Hematopoietic multipotent progenitor cell treated with erythropoietin and hydrocortisone succinate and interleukin-3 and kit ligand, for 15 days (in vitro differentiated cells): ENCODE results near the gene CBX2.

Source experiments
- DNase-seq: peaks from one replicate; pipeline ENCODE4 v3.0.0-alpha.2; 2015; ENCODE audit warnings: low spot score

Gene CBX2

DNA sequence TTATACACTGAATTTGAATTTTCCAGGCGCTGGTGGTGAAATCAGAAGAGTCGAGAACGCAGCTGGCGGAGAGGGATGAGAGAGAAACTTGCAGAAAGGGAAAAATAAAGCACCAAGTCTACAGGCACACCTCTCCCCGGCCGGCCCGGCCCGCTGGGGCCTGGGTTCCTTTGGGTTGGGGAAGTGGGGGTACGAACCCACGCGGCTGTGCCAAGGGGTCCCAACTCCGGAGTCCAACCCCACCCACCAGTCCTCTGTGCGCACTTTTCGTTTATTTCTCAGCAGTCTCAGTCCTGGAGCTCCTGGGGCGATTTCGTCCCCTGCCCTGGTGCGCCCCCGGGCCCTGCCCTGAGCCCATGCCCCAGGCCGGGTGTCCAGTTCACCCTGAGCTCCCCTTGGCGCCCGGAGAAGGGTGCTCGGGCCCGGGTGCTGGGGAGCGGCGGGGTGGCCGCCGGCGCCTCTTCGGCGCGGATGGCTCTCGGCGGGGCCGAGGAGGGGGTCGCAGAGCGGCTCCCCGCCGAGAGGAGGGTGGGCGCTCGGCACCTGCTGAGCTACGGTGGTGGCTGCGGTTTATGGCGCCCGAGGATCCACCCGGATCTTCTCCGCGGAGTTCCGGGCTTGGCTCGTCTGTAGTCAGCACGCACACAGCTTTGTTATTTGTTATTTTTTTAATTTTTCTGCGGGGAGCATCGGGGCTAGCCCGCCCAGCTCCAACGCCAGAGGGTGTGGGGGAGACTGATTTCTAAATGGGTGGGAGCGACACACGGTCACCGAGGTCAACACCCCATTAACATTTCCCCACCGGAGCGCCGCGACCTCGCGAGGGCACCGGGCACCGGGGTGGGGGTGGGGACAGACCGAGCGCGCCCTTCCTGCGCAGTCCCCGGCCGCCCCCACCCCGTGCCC is 34.7 kb downstream of the CBX2 start:
- DNase-seq, result no peak

DNA sequence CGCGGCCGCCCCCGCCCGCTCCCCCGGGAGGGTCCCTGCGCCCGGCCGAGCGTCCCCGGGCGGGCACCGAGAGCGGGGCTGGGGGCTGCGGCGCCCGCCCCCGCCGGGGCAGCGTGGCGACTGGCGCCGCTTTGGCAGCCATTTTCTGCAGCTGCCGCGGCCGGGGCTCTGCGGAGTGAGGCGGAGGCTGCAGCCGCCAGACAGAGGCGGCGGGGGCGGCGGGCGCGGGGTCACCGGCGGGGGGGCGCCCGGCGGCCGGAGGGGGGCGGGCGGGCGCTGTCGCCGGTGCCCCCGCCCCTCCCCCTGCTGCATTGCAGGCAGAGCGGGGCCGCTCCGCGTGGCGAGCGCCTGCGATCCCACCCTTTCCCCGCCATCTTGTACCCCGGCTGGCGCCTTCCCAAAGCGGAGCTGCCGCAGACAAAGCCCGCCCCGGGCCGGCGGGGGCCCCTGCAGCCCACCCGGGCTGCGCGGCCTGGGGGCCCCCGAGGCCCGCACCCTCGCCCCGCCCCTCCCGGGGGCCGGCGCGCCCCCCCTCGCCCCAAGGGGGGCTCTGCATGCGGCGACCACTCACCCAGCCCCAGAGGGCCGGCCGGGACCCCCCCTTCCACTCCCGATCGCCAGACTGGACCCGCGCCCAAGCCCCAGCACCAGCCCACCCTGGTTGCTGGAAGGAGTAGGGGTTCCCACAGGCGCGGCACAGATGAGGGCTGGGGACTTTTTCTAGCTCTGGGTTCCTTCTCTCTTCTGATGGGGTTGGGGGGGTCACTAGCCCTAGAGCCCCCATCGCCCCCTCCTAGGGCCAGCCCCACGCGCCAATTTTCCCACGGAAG is 35.6 kb downstream of the CBX2 start:
- DNase-seq, result no peak

DNA sequence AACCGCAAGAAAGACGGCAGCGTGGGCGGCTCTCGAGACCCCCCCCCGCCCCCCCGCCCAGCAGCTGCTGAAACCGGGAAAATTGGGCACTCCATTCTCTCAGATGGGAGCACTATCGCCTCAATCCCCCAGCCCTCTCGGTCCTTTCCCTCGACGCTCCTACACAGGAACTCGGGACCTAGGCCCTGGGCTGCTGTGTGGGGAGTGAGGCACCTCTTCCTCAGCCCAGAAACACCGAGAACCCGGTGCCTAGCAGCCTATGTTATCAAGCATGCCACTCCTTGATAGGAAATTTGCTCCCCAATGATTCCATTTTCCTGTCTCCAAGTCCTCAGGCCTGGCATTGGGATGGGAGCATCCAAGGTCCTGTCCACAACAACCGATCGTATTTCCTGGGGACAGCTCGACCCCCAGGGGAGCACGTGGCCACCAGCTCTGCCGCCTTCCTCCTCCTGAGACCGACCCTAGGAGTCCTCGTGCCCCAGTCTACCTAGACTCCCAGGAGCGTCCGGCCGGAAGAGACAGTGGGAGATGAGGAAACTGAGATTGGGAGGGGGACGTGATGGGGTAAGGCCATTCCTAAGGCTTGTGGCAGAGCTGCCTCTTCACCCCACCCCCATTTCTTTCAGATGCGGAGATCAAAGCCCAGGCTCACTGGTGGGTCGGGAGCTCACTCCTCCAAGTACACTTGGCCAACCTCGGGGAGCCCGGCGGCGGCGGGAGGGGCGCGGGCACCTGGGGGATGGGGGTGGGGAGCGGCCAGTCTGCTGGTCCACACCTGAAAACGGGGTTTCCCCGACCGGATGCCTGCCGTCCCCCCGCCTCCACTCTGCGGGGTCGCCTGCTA is 36.4 kb downstream of the CBX2 start:
- DNase-seq, result no peak

DNA sequence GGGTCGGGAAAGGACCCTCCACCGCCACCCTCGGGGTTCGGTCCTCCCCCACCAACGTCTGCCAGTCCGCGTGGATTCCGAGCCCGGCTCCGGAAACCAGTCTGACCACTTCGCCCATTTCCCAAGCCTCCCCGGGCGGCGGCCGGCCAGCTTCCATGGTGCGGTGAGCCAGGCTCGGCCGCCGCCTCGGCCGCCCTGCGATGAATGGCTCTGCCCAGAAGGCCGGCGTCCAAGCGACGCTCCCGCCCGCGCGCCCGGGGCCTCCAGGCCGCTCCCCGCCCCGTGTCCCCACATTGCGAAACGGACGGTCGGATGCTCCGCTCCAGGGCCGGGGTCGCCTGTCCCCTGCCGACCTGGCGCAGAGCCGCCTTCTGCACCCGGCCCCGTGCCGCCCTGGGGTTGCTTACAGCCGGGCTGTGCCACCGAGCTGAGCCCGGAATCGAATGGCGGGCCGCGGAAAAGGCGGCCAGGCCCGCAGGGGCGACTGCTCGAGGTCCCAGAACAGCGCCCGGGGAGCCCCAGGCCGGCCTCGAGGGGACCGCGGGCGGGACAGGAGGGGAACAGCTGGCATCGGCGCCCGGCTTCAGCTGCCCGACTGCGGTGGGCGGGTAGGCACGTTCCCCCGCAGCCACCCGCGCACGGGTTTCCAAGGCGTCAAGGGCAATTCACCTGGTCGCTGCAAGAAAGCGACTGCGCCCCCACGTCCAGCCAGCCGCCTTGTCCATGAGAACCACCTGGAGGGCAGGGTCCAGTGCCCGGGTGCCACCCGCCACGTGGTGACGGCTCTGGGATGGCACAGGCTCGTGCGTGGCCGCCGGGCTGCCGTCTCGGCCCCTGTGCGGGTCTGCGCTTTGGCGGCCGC is 37.3 kb downstream of the CBX2 start:
- no peak for DNase-seq

DNA sequence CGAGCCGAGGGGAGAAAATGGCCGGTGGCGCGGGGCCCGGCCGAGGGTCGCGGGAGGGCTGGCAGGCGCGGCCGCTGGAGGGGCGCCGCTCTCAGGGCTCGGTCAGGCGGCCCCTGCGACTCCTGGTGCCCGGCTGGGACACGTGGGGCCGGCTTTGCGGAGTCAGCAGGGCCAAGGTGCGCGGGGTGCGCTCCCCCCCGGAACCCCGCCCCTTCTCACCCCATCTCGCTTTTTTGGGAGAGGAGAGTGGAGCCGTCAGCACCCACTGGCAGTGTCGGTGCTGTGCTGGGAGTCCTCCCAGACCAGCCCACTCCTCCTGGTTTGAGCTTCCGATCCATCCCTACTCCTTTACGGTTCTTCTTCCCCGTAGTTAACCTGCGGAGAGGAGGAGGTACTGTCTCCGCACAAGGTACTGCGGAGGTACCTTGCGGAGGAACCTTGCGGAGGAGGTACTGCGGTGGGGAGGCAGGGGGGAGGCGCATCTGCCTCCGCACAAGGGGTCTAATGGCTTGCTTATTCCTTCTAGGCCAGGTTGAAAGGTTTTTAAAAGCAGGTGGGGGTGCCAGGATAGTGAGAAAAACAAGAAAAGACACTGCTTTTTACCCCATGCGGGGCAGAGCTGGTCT is 38.0 kb downstream of the CBX2 start:
- no peak for DNase-seq

DNA sequence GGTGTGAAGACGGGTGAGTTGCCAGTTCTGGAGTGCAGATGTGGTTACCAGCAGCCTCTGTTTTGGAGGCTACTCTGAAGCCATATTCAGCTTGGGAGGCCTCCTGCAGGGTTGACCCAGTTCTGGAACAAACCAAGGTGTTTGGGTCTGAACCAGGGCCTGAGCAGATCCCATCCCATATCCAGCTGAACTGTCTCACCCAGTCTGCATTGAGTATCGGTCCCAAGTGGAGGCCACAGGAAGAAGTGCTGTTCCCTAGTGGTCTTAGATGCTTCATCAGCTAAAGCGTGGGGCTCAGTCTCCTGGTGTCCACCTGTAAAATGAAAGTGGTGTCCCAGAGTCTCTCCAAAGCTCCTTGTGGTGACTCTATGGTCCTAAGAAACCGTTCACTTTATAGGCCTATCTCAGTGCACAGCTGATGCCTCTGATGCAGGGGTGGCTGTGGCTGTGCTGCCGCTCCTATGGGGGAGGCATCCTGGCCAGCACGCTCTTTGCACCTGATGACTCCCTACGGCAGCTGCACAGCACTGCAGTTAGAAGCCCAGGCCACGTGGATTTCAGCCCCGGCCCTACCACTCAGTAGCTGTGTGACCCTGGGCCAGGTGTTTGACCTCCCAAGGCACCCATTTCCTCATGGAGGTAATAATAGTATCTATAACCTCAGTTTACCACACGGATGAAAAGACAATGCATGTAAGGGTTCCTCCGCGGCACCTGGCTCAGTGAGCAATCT is 40.2 kb downstream of the CBX2 start:
- no peak for DNase-seq

DNA sequence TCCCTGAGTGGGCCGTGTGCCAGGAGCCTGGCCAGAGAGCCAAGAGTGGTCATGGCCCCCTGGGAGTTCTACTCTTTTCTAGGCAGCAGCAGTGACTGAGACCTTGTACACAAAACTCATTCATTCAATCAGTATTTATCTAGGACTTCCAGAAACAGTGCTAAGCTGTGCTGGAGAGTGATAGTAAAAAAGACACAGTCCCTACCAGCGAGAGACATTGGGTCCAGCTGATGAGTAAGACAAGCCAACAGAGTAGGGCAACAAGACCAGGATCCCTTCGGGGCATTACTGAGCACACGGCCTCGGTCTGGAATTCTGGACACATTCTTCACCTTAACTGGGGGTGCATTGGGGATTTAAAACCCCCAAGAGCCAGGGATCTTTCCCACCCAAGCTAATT is 41.1 kb downstream of the CBX2 start:
- DNase-seq, result no peak

DNA sequence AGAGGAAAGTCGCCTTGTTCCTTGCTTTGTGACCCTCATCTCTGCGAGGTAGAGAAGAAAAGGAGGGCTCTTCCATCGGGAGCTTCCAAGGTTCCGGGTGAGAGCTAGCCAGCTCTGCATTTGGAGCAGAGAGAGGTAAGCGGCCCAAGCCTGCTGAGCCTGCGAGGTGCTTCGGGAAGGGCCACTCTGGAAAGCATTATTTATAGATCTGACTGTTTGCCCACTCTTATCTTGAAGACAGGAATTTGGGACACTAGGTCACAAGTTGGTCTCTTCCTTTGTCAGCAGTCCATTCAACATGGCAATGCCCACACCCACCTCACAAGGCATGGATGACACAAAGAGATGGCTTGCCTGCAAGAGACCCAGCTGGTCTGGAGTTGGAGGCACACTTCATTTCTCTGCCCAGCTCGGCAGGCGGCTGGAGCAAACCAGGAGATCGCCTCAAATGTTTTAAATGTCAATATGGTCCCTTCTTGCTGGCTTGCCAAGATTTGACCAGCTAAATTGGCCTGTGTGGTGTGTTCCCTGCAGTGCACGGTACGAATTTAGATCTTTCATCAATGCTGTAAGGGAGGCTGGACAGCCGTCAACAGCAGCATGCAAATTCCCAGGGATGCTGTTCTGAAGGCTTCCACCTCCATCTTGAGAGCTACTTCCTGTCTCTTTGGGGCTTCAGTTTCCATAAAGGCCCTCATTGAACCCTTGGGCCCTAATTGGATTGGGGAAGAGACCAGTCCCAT is 41.8 kb downstream of the CBX2 start:
- DNase-seq, result no peak

DNA sequence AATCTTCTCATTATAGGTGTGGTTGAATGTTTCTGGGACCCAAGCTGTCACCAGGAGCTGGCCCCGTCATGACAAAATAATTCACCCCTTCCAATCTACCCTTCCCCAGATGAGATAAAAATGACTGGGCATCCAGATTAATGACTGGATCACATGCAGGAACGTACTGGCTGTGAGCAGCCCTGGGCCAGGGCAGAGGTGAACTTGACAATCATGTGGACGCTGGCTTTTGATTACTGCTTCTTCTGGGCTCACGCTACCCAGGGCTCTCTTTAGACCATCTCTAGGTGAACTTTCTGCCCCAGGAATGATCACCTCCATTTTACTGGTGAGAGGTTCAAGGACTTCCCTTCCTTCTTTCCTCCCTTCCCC is 43.0 kb downstream of the CBX2 start:
- no peak for DNase-seq

DNA sequence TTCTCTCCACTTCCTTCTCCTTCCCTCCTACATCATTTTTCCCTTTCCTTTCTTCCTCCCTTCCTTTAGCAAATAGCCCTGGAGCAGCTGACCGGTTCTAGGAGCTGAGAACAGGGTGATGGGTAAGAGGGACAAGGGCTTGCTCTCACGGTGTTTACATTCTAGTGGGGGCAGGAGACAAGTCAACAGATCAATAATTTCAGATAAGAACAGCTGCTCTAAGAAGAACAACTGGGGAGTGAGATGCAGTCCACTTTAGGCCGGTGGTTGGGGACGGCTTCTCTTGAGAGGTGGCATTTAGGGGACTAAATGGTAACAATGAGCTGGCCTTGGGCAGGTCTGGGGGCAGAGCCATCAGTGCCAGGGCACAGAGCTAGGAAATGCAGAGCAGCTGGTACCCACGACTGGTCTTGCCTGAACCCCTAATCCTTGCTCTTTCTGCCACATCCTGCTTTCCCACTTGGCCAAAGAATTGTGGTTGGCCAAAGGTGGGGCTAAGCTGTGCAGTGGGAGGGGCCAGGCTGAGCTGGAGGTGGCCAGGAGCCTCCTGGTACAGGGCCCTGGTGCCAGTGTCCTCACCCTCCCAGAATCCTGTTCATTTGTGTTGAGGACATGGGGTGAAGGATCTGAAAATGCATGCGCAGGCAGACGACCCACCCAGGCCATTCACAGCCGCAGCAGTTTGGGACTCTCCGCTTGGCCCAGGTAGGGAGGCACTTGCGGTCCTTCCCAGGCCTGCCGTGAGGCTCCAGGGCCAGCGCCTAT is 43.6 kb downstream of the CBX2 start:
- DNase-seq, result no peak

DNA sequence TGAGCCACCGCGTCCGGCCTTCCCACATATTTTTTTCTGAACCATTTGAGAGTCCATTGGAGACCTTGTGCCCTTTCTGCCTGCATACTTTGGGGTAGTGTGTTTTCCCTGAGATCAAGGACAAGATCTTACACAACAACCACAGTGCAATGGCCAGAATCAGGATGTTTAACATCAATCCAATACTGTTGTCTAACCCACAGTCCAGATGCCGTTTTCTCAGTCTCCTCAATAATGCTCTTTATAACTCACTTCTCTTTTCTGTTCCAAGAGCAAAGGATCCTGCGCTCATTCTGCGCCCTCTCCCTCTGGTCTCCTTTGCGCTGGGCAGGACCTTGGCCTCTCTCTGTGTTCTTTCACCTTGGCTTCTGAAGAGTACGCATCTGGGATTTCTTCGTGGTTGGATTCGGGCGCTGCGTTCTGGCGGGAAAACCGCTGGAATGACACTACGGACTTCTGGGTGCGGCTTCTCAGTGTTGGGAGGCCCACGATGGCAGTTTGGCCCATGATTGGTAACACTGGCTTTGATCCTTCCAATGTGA is 44.7 kb downstream of the CBX2 start:
- DNase-seq, result no peak

DNA sequence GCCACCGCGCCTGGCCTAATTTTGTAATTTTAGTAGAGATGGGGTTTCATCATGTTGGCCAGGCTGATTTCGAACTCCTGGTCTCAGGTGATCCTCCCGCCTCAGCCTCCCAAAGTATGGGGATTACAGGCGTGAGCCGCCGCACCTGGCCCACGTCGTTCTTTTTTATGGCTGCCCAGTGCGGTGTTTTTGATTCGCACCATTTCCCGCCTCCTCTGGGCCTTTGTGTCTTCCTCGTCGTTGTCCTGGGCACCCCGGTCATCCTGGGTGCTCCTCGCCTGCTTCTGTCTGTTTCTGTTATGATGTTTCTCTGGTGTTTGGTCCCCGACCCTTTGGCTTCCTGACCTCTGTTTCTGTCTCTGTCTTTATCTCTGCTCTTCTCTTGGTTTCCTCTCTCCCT is 46.3 kb downstream of the CBX2 start:
- no peak for DNase-seq

DNA sequence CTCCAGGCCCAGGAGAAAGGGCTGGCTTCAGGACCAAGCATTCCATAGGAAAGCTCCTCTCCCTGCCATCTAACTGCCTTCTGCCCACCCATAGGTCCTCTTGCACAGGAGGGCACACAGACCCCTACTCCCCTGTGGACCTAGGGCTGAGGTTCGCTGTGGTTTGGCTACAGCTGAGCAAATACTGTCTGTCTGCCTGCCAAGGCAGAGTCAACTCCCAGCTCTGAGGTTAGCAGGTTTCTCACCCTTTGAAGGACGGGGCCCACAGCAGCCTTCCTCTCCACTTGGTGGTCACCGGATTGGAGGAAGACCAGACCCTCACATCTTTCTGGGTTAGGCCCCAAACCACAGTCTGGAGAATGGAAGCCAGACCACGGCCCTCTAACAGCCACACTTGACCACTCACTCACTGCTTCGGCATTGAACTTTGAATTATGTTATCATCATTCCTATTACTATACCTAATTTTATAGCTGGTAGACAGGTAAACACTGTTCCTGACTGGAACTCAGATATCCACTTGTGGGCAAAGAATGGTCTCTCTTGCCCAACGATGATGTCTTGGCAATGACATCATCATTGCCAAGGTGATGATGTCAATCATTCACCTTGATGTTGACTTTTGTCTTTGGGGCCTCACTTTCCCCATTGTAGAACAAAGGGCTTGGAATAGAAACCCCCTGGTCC is 47.1 kb downstream of the CBX2 start:
- DNase-seq, result no peak

DNA sequence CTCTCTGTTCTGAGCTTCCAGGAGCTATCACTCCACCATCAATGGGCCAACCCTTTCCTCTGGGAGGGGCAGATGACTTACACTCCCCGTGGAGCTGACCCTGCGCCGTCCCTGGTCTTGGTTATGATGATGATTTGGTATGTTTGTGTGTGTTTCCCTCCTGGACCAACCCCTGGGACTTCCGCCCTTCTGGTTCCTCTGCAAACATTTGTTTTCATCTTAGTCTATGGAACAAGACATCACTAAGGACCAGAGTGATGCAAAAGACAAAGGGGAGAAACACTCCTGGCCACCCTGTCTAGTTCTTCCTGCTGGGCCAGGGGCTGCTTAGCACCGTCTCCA is 47.6 kb downstream of the CBX2 start:
- DNase-seq, result no peak

DNA sequence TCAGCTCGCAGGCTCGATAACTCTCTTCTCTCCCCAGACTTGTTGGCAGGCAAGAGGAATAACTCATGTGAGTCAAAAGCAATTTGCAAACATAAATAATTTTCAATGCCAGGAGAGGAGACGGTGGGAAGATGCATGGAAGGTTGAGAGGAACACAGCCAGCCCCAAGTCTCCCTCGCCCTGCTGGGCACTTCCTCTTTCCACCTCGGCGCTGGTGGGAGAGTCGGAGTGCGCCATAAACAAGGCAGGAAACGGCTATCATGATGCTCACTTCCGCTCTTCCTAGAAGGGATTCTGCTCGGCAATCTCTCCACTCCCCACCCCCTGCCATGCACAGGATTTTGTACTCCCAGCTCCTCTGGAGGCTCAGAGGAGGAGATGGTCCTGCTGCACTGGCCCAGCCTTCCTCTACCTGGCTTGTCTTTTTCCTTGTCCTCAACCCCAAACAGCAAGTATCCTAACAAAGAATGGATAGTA is 48.3 kb downstream of the CBX2 start:
- DNase-seq, result no peak

DNA sequence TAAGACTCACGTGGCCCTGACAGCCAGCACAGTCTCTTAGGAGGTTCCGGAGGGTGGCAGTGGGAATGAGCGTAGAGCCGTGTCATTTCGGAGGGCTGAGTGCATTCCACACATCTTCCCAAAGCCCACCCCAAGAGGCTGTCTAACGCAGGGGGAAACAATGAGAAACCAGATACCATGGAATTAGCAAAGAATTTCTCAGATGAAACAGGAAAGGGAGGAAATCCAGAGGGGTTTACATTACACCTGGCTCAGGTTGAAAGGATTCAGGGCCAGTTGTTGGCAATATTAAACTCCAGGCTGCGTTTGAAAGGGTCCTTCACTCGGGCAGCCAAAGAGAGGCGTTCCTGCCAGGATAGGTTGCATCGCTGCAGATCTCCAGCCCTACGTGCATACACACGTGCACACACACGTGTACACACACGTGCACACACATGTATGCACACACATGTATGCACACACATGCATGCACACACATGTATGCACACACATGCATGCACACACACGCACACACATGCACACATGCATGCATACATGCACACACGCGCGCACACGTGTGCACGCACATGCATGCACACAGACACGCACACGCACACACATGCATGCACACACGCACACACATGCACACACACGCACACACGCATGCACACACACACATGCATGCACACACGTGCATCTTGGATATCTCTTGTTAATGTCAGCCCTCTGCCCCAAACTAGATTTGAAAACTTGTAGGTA is 49.1 kb downstream of the CBX2 start:
- DNase-seq, result no peak

DNA sequence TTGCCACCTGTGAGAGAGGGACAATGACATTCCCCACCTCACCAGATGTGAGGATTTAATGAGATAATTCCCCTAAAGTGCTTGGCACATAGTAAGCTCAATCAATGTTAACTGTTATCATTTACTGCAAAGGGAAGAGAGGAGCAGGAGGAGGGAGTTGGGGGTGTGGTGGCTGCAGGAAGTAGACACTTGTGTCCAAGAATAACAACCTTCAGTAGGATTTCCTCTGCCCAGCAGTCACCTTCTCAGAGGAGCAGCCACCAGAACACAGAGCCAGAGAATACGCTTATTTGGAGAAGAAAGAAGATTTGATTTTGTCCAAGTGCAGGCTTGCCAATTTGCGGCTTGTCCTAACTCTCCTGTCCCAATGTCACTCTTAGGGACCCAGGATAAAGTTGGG is 51.1 kb downstream of the CBX2 start:
- no peak for DNase-seq
